GM21360 (cell line): ENCODE data around the gene LRRFIP2.

Experiments used
- ATAC-seq: cut with Tn5 transposase; IDR thresholded peaks from one replicate; pipeline ENCODE4 v1.9.1; 2021; ENCODE audit warnings: mild to moderate bottlenecking, moderate library complexity; ENCODE audit not compliant: unreplicated experiment

The LRRFIP2 gene

DNA sequence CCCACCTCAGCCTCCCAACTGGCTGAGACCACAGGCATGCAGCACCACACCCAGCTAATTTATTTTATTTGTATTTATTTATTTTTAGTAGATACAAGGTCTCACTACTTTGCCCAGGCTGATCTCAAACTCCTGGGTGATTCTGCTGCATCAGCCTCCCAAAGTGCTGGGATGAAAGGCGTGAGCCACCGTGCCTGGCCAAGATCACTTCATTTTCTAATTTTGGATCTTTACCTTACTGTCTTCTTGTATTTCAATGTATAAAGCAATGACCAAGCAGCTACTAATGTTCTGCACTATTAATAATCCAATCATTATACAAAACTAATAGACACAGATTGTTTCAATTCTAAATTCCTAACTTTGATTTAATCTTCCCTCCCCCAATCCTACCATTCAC is 56.2 kb downstream of the LRRFIP2 start:
- ATAC-seq = no peak

DNA sequence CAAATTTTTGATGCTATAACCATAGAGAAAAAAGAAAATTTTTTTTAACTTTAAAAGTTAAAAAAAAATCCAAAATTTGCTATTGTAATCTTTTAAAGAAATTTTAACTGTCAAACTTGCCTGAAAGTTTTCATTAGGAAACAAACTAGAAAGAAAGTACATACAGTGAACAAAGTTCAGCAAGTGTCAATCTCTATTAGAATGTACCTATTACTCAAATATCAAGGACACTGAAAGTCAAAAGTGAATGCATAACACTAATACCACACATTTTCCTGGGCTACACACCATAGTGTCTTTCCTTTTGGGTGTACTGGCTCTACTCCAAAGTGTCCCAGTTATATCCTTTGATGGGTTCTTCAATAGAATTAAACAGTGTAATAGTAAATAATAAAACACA is 56.8 kb downstream of the LRRFIP2 start:
- ATAC-seq = no peak

DNA sequence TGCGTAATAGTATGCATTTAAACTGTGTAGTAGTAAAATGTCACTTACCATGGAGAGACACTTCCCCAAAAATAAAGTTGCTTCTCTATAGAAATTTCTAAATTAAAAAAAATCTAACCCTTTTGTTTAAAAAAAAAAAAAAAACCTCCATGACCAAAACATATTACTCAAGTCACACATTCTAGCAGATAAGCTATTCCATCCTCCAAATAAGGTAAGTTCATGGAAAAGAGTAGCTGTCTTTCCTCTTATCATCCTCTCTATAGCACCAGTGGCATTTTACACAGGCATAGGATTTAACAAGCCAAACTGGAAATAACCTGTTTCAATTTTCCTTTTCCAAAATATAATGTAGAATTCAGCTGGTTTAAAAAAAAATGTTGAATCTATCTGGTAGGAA is 57.4 kb downstream of the LRRFIP2 start:
- ATAC-seq = no peak

DNA sequence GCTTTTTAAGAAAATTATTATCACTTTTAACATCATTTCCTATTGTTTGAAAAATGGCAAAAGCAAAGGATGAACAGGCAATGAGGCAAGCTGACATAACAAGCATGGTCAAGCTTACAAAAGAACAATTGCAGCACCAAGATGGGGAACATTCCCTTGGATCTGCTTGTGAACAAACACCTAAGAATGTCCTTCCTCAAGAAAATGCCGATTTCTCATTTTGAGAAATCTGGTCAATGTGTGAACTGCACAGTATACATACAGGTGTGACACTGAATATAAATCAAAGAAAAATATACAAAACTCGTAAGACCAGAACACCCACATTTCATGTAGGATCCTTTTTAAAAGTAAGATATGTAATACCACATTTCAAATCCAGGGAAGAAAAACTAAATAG is 58.9 kb downstream of the LRRFIP2 start:
- ATAC-seq = no peak

DNA sequence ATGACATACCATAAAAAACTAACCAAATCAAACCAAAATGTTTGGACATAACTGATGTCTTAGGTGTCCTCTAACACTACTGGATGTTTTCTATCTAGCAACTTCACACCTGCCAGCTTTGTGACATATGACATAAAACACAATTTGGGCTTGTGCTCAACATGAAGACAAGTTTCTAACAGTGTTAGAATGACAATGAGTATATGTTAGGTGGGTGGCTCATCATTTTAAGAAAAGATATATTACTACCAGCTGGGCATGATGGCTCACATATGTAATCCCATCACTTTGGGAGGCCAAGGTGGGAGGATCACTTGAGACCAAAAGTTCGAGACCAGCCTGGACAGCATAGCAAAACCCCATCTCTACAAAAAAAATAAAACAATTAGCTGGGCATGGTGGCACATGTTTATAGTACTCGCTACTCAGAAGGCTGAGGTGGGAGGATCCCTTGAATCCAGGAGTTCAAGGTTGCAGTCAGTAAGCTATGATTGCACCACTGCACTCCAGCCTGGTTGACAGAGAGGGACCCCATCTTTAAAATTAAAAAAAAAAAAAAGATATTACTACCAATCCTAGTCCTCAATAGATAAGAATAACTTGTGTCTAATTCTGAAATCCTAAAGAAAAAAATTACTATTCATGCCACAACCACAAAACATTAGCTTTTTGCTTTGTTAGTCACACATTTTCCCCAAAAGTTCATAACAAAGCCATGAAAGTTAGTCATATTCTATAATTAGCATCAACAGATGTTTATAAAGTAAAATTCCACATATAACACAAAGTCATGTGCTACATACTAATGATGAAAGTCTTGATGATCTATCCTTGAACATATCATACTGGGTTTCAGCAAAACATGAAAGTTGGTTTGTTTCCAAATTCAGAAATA is 59.9 kb downstream of the LRRFIP2 start:
- ATAC-seq = no peak

DNA sequence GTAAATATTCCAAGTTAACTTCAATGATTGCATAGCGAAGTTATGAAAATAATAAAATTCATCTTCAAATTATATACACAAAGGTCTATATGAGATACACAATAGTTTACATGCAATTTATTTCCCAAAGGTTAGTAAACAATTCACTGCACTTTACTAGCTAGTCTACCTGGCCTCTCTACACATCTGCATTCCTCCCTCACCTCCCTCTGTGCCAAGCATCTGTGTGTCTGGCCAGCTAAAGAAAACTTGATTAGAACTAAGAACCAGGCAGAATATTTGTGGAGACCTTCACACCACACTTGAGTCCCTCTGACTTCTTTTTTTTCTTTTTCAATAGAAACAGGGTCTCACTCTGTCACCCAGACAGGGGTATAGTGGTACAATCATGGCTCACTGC is 61.4 kb downstream of the LRRFIP2 start:
- ATAC-seq = no peak

DNA sequence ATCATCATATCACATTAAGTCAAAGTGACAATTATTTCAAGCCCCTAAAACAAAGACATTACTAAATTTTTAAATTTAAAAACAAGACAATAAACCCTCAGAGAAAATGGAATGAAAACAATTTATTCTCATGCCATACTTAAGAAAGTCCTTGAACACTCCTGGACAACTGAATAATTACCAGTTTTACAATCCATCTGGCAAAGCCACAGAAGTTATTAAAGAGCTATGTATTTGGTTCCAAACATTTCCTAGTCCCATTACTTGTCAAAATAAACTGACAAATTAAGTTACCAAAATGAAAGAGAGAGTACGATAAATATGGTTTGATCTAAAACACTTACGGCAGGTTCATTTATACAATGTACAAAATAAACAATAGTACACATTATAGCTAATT is 63.2 kb downstream of the LRRFIP2 start:
- ATAC-seq = no peak

DNA sequence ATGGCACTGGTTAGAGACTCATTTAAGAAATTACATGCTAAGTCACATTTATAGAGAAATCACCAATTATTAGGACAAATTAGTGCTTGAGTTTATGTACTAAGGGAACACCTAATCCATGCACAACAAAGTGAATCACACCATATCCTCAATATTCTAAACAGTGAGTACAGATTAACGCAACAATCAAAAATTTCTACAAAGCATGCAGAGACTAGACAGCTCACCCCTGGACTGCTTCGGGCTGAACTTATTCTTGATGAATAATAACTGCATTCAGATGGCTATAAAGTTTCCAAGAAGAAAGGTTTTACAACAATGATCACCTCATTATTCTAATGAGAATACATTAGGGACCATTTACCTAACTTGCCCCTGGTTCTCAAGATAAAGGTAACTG is 66.5 kb downstream of the LRRFIP2 start:
- ATAC-seq = no peak

DNA sequence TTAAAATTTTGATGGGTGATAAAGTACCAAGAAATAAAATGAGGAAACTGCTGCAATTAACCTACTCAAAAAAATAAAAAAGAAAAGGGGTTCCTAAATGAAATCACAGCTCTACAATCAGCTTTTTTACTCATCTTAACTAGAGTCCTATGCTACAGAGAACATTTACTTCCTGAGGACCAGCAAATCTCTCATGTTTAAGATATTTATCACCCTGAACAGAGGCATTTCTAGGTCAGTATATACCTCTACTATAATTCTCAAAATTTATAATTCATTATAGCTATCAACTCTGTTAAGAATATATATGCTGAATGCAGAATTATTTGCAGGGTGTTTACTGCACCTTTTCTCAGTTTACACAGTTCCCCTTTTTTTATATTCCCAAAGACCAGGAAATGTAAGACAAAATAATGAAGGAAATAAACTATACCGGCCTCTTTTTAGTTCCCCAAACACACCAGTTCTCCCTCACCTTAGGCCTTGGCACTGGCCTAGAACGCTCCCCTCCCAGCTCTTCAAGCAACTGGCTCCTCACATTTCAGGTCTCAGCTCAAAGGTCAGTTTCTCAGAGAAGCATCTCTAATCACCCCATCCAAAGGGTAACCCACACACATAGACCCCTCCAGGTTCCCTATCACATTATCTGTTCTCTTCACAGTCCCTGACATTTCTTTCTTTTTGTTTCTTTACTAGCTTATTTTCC is 71.1 kb downstream of the LRRFIP2 start:
- ATAC-seq = no peak

DNA sequence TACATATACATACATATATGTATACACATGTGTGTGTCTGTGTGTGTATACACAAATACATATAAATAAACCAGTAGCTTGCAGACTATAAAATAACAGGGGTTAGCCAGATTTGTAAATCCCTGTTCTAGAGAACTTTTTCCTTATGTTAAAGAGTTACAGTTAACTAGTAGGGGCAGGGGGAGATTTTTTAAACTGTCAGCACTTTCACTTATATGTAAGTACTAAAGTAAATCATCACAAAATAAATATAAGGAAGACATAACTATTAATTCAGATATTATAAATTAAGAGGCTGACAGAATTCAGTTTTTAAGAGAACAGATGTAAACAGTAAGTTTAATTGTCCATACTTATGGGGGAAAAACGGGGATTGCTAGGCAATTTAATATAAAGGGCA is 74.0 kb downstream of the LRRFIP2 start:
- no peak for ATAC-seq

DNA sequence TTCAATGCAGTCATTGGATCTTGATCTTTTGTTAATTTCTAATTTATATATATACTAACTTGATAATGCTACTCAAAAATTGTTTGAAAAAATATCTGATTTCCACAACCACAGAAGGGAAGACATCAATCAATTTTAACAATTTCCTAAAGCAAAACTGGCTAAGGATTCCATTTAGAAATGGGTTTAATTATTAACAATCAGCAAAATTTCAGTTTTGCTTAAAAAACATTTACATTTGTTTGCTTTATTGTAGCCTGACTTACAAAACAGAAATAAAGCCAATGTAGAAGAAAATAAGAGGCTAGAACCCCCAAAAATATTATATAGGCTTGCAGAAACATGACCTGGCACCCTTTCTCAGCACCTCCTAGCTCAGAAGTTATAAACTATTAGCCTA is 74.9 kb downstream of the LRRFIP2 start:
- ATAC-seq = no peak

DNA sequence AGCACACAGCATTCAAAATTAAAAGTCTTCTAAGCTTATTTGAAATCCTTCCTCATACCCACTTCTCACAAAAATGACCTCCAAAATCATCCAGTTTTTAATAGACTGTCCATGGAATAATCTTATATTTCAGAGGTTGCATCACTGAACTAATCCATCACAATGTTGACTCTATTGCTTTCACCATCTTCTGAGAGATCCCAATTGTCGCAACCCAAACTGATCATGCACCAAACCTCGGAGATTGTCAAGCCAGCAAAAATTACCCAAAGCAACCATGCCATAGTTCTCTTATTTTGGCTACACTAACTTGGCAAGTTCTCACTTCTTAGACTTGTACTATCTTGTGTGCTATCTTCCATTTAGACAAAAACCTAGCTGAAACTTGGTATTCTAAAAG is 75.5 kb downstream of the LRRFIP2 start:
- ATAC-seq = no peak

DNA sequence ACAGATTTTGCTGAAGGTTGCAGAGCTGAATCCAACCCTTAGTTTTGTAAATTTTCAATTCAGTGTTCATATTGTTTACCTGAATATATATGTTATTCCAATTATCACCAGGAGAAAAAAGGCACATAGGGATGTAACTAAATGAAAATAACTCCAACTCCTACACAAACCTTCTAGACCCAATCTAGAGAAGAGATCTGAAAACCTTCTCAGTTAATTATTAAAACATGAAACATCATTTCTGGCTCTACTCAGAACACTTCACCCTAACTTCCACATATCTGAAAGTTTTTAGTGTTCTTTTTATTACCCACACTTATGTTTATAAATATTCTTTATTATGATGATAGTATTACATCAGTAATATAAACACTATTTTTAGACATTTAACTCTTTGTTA is 76.6 kb downstream of the LRRFIP2 start:
- ATAC-seq = no peak

DNA sequence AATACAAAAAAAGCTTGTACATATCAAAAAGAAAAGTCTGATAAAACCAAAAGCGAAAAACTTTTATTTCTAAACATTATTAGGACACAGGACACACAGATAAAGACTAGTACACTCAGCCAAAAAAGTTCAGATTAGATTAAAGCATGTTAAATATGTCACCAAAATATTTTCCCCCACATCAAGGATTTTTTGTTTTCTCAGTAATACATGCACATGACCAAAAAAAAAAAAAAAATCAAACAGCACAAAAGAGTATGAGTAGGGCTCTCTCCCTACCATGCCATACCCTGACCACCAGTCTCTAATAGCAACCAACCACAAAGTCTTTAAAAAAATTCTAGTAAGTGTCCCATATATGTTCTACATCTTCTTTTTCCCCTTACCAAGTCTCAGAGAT is 77.4 kb downstream of the LRRFIP2 start:
- no peak for ATAC-seq

DNA sequence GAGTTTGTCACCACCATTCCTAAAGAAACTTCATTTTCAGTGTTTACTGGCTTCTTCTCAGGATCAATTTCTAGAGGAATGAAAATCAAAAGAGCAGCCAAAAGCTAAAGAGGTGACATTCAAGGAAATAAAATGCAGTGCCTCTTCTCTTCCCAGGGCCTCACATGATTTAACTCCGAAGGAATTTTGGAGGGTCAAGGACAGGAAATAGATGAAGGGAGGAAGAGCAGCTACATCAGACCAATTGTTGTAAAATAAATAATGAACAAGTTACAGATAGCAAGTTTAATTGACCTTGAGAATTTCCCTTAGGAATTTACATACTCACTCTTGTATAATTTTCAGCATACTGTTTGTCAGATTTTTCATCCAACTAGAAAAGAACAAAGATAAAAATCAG is 78.1 kb downstream of the LRRFIP2 start:
- no peak for ATAC-seq

DNA sequence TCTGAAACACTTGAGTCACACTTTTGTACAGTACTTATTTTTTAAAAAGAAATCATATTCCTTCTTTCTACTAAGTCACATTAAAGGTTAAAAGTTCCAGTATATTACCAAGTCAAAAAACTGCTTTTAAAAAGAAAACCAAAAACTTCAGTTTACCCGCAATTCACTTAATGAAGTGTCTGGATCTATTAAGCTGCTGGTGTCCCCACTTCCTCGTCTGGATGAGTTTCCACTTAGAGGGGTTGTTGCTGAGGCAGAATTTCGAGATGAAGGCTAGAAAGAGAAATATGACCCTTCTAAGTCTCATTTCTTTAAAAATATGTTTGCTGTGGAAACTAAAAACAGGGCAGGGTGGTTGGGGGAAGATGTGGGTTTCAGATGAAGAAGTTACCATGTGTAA is 79.7 kb downstream of the LRRFIP2 start:
- no peak for ATAC-seq

DNA sequence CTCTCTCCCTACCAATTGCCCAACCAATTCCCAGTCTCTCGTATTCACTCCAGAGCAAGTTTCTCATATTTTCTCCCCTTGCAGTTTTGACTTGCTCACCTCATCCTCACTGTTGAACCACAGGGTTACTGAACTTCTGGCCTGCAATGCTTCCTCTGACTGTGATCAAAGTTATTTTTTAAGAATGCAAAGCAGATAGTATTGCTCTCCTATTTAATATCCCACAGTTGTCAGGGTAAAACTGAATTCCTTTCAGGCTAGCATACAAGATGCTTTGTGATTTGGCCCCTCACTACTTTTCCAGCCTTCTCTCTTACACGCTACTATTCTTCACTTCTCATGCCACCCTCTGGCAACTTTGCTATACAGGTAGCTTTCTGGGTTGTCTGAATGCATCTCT is 80.9 kb downstream of the LRRFIP2 start:
- no peak for ATAC-seq

DNA sequence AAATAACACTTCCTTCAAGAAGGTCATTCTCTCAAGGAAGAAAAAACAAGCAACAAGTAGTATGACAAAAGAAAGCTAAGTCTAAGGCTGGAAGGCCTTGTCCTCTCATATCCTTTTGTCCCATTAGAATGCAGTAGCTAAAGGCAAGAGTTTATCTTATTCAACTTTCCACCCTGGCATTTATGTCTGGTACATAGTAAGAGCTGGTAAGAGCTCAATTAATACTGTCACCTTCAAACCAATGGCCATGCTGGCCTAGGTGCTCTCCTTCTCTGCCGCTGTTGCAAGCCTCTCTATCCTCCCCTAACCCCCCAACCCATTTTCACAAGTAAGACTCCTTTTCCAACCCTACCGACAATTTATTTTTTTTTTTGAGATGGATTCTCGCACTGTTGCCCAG is 81.9 kb downstream of the LRRFIP2 start:
- no peak for ATAC-seq

DNA sequence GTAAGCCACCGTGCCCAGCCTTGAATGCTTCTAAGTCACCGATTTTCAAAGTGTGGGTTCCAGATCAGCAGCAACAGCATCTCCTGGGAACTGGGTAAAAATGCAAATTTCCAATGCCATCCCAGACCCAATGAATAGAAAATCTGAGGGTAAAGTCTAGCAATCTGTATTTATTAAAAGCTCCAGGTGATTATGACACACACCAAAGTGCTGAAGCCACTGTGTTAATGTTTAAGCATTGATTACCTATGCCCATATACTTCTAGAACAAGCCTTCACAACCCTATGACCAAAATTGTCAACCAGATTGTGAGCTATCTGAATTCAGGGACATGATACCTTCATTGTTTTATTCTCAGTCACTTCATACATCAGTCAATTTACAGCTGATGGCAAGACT is 86.5 kb downstream of the LRRFIP2 start:
- ATAC-seq = no peak

DNA sequence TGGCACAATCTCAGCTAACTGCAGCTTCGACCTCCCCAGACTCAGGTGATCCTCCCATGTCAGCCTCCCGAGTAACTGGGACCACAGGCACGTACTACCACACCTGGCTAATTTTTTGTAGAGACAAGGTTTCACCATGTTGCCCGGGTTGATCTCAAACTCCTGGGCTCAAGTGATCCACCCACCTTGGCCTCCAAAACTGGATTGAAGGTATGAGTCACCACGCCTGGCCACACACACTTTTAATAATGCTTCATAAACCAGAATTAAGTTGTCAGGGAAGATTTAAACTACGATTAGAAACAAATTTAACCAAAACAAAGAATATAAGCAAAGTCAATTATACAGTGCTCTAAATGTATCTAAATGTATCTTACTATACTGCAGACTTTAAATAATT is 87.5 kb downstream of the LRRFIP2 start:
- no peak for ATAC-seq

DNA sequence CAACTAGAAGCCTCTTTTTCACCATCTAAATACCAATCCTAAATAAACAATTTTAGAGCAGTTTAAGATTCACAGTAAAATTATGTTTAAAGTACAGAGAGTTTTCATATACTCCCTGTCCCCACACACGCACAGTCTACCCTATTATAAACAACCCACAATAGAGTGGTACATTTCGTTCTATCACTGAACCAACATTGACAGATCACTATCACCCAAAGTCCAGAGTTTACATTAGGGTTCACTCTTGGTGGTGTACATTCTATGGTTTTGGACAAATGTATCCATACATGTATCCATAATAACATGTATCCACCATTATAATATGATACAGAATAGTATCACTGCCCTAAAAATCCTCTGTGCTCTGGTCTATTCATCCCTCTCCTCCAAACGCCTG is 92.1 kb downstream of the LRRFIP2 start:
- no peak for ATAC-seq

DNA sequence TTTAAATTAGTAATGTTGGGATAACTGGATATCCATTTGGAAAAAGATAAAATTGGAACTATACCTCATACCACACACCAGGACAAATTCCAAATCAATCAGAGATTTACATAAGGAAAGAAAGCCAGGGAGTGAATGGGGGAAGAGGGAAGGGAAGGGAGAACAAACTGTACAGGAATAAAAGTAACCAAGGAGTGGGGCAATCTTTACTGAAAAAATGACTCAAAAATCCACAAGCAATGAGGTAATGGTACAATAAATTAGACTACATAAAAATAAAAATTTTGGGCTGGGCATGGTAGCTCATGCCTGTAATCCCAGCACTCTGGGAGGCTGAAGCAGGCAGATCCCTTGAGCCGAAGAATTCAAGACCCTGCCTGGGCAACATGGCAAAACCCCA is 98.4 kb downstream of the LRRFIP2 start:
- no peak for ATAC-seq

DNA sequence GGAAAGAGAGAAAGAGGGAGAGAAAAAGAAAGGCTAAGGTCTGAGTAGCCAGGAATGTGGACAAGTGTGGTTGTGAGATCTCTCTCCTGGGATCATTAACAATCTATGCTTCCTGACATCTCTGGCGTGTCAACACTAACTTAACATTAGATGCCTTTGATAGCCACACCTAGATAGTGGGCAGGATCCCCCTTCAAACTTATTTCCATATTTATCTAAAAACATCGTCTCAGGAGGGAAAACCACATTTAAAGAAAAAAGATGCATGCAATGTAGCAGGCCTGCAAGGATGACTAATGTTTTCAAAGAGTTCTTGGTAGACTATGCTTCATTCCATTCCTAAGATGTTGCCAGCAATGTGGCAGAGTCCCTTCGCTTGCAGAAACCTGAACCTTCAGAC is 100.2 kb downstream of the LRRFIP2 start:
- ATAC-seq = no peak
